HPDE6-E6E7 (cell line): Measurements from ENCODE around the gene ANXA2.
A peak's percentile ranks its signal among the peaks of the same experiment; 100 is the strongest.
"Not testable (repeated sequence)": the region's sequence is repeated elsewhere in the genome, so short reads cannot be mapped to it uniquely, and the experiment has no call there.

ENCODE experiments used
- DNase-seq: peaks from one replicate; pipeline ENCODE4 v3.0.0; 2011; ENCODE audit warnings: missing footprints; ENCODE audit errors: extremely low spot score

Gene ANXA2

DNA sequence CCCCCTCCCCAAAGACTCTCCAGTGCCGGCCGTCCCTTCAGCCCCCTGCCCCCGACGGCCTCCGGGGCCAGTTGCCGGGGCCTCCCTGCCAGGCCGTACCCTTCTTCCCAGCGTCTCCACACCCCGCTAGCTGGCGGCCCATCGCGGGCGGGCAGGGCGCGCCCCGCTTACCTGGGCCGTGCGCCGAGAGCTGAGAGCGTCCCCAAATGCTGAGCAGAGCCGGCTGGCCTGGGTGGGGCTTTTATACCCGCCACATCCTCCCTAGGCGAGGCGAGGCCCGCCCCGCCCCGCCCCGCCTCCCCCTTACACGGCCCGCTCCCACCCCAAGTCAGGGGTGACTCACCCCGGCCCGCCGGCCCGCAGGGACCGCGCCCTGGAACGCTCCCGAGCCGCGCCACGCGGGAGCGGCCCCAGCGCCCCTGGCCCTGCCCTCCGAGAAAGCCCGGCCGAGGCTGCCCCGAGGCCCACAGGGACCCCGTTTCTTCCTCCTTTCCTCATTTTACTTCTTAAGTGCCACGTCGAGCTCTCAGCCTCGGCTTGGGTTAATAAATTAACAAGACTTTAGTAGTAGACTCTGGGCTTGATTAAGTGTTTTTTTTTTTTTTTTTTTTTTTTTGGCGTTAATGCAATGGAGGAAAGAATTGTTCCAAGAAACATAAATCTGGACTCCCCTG is at the start of gene ANXA2:
Gene ANXA2 (minus strand): TSS at position 215 of the 674 bp plus-strand sequence. CDS start 11,911 bp downstream, outside the sequence.
- DNase-seq = peak; percentile 75

DNA sequence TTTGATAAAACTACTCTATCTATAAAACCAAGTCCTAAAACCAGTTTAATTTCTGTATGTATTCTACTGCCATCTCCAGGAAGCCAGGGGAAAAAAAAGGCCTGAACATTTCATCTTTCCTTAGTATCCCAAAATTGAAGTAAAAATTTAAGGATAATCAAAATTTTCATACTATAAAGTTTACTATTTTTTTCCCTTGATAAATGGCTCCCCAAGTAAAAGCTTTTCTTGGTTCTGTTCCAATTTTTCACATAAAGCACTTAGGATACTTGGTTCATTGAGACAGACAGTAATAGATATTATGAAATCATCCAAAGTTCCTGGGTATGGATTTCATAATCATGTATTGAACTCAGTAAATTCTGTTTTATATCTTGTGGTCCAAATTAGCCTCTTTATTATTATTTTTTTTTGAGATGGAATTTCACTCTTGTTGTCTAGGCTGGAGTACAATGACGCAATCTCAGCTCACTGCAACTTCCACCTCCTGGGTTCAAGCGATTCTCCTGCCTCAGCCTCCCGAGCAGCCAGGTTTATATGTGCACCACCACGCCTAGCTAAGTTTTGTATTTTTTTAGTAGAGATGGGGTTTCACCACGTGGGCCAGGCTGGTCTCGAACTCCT is 46.6 kb upstream of the ANXA2 start:
- DNase-seq = peak; percentile 7

DNA sequence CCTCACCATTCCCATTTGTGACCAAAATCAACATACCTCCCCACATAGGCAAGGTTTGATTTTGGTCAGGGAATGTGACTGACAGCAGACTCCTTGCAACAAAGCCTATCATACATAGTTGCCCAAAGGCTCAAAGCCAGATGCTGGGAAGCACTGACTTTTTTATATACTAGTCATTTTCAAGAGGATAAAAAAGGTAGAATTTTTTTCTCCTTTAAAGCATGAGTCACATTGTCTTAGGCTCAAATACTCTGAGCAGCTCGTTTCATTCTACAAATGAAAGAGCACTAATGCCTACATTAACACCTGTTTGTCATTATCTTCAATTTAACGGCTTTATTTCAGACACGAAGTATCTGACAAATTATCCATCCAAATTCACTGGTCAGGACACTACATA is 45.0 kb upstream of the ANXA2 start:
- DNase-seq = no peak

DNA sequence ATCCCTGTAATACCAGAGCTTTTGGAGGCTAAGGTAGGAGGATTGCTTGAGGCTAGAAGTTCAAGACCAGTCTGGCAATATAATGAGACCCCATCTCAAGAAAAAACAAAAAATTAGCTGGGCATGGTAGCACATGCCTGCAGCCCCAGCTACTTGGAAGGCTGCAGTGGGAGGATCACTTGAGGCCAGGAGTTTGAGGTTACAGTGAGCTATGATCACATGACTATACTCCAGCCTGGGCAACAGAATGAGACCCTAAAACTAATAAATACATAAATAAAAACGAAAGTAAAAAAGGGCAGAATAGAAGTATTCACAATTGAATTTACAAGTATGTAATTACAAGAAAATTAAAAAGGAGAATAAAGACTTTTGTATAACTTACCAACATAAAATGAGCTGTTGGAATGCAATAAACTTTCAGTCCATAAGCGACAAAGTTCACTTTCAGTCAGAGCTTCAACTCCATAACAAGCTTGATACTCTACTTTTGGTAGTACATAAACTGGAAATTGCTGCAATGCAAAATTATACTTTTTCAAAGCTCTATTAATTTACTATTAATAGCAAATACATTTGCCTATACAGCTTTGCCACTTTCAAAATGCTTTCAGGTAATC is 44.4 kb upstream of the ANXA2 start:
- DNase-seq = no peak

DNA sequence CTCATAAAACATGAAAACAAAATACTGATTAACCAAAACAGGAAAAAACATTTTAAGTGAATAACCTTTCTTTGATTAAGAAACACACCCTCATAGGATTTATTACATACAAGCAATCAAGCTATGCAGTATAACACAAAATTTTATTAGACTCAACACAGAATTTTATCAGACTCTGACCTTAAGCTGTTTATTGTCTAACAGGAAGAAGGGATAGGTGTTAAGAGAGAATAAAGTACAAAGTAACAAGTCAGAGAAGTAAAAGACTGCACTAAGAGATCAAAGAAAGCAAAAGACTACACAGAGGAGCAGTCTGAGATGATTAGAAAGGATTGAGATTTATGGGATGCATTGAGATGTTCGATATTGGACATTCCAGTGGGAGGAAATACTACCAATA is 43.5 kb upstream of the ANXA2 start:
- no peak for DNase-seq

DNA sequence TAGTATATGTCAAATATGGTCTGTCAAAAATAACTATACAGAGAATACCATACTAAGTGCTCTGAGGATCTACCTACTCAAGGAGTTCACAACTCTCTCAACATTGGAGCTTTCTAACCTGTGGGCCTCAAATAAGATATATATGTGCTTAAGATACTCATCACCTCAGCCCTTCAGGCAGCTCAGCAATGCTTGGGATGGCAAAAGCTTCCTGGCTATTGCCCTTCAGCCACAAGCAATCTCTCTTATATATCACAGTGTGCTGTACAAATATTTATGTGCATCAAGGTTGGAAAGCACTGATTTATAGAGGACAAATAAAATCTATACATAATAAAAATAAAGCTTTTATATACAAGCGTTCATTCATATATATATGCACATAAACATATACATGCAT is 40.9 kb upstream of the ANXA2 start:
- DNase-seq = no peak

DNA sequence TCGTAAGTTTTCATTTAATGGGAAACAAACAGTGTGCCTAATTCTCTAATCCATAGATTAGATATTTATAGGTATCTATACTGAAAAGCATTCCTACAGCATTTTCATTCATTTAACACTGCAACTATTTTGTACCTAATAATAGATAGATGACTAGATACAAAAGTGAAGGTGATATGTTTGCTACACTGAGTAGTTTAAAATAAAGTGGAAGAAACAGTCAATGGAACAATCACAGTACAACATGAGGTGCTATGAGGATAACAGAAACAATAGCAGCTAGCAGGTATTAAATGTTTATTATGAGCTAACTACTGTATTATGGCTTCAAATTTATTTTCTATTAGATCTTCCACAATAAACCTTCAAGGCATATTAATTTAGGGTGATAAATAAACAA is 31.1 kb upstream of the ANXA2 start:
- no peak for DNase-seq

DNA sequence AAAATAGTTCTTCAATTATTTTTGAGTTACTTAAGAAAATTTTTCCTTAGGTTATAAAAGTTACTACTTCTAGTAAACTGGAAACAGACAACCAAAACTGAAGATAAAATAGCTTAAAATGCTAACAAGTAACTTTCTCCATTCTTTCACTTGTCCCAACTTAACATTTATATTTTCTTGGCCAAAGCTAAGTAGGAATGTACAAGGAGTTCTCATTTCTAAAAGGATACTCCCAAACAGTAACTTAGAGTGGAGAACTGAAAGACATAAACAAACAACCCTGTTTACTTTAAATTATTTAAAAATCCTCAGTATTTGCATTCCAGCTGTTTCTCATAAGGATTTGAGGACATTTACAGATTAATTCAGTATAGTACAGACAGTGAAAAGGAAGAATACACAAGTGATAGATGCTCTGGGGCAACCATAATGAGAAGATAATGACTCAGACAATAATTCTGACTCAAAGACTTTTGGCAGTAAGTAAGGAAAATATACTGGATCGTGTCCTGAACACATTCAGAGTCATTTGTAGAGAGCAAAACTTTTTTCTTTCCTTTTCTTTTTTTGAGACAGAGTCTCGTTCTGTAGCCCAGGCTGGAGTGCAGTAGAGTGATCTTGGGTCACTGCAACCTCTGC is 29.2 kb upstream of the ANXA2 start:
- DNase-seq = no peak

DNA sequence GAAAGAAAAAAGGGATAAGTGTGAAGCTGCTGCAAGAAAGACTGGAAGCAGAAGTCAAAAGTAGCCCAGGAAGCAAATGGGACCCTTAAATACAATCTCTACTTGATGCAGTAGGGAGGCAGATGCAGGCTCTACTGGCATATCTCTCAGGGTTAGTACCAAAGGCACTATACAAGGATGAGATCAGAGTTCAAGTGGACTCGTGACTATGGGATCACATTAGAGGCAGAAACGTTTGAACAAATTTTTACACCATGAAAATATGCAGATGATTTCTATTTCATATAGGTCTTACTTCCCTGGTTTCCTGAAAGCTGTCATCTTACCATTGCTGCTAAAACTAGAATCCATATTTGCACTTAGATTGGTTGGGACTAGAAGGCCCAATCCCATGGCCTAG is 27.7 kb upstream of the ANXA2 start:
- DNase-seq = no peak

DNA sequence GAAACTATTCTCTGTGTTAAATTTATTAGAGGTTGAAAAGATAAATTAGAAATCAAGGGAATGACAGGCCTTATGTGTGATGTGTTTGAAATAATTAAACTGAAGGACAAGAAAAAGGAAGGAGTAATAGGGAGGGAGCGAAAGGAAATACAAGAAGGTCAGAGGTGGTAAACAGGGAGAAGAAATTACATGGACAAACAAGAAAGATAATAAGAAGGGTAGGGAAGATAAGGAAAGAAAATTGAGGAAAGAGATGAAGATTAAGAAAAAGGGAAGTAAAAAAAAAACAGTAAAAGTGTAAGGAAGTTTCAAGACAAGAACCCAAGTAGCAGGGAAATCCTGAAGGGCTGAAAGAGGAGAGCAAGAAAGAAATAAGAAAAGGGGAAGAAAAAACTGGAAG is 26.2 kb upstream of the ANXA2 start:
- DNase-seq = no peak

DNA sequence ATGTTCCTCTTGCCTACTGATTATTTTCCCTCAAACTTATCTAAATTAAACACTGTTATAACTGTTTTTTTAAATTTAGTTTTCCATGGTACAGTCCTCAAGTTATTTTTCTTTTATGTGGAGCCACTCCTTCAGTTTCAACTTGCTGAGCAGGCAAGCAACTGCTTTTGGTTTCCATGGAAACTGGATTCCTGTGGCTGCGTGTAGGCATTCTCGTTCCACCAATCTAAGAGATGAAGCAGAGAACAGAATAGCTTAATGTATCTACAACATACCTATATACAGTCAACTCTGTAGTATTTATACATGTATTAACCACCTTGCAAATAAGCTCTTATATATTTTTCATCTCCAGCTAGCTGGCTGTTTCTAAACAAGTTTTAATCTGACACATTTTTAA is 25.8 kb upstream of the ANXA2 start:
- peak; percentile 34 for DNase-seq

DNA sequence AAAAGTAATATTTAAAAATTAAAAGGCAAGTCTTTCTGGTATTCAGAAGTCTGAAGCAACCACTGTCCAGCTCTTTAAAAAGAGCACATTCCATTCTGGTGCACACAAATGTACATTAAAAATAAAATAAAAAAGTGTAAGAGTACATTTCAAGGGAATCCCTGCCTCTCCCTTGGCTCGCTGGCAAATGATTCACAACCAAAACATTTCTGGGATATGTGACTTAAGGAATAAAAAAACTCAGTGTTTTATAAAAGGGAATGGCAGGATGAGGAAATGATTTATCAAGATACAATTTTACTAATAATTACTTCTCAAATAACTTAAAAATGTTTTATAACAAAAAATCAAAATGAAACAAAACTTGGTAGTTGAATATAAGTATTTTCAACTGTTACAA is 23.8 kb upstream of the ANXA2 start:
- no peak for DNase-seq

DNA sequence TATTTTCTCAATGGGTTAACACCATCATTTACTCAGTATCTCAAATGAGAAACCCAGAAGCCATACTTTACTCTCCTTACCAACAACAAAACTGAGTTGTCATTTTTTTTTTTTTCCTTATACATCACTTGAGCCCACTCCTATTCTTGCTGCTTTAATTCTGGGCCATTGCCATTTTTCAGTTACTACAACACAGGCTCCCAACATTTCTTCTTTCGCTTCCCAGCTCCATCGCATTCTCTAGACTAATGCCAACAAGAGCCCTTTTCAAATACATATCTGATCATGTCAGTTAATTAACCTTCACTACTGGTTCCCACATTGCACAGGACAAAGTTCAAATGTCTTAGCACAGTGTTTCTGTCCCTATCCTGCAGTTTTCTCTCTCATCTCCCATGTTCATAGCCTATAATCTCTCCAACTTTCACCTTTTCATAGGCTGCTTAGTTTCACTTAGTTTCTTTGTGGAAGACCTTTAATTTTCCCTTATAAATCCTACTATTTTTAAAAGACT is 22.5 kb upstream of the ANXA2 start:
- DNase-seq = no peak

DNA sequence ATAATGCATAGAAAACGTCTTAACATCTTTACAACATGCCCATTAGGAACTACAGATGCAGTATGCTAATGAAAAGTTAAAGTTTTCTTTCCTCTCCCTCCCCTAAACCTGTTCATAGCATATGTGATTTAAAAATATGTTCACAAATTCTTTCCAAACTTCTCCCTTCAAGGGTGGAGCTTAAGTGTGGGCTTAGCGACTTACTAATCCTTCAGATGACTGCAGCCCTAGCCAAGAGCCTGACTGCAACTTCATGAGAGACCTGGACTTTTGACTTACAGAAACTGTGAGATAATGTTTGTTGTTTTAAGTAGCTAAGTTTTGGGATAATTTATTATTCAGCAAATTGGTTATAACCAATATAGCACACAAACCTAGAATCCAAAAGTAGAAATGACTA is 22.0 kb upstream of the ANXA2 start:
- DNase-seq = no peak

DNA sequence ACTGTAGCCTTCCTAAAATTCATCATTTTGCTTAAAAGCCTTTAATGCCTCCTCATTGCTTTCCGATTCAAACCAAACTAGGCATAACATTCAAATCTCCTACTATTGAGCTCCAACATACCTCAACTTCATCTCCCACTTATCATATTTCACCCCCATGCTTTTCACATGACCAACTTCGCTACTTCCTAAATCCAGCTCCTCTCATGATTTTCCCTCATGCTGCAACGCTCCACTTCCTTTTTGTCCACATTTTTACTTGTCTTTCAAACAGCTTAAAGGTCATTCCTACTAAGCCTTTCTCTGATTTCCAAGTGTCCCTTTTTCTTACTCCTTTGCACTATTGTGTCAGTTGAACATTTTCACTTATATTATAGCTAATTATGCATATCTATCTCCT is 20.3 kb upstream of the ANXA2 start:
- DNase-seq = no peak

DNA sequence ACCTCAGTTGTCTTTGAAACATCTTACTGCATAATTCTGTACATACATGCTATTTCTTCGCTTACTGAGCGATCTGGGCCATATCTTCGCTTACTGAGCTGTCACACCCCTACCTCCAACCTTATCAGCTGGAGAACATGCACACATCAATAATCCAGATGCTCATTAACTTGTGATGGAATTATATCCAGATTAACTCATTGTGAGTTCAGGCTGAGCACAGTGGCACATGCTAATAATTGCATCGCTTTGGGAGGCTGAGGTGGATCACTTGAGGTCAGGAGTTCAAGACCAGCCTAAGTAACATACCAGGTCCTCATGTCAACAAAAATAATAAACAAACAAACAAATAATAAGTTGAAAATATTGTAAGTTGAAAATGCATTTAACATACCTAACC is 19.3 kb upstream of the ANXA2 start:
- no peak for DNase-seq

DNA sequence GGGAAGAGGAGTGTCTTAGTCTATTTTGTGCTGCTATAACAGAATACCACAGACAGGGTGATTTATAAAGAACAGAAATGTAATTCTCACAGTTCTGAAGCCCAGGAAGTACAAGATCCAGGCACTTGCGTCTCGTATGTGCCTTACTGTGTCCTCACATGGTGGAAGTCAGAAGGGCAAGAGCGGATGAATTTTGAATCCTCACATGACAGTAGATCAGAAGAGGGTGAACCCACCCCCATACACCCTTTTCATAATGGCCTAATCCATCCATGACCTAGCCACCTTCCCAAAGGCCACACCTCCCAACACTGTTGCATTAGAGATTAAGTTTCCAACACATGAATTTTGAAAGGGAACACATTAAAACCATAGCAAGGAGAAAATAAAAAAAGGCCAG is 18.7 kb upstream of the ANXA2 start:
- no peak for DNase-seq

DNA sequence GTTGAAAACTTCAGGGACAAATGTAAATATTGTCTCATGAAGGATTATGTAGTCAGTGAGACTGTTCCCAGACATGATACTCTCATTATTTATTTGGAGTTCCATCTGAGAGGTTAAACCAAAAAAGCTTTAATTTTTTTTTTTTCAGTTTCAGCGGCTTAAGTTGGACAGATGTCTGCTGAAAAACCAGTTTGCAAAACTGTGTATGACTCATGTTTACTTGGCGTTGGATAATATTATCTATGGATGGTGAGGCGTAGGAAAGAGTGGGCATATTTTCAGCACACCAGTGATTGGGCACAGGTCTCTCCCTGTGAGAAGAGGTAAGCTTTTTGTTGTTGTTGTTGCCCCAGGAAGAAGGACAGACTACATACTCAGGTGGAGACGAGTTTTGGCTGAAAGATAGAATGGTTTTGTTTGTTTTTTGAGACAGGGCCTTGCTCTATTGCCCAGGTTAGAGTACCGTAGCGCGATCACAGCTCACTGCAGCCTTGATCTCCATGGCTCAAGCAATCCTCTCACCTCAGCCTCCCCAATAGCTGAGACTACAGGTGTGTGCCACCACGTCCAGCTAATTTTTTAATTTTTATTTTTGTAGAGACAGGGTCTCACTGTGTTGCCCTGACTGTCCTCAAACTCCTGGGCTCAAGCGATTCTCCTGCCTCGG is 16.4 kb upstream of the ANXA2 start:
- DNase-seq = peak; percentile 51

DNA sequence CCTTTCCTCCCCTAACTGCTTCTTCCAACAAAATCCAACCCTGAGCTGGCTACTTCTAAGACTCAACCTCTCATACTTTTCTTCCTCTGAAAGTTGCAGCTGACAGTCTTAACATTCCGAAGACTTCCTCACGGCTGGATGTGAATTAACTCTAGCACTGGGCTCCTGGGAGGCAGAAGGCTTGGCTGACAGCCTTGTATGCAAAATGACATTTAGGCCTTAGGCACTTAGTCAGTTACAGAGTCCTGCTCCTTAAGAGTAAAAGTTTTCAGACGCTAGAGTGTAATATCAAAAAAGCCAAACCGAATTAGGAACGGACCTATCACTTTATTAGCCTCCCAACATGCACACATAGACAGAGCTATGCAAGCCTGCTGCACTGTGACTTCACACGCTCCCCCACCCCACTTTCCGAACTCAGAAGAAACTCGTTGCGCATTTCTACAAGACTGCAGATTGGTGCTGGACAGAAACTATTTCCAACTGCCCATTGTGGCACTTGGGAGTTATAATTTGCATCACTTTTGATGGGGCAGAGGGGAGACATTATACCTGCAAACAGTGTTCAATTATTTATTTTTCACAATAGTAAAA is 15.5 kb upstream of the ANXA2 start:
- DNase-seq = no peak

DNA sequence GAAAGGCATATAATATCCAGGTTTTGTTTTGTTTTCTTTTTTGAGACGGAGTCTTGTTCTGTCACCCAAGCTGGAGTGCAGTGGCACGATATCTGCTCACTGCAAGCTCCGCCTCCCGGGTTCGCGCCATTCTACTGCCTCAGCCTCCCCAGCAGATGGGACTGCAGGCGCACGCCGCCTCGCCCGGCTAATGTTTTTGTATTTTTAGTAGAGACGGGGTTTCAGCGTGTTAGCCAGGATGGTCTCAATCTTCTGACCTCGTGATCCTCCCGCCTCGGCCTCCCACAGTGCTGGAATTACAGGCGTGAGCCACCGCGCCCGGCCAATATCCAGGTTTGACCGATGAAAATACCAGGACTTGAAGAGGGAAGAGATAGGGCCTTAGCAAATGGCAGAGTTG is 15.0 kb upstream of the ANXA2 start:
- DNase-seq = not testable (repeated sequence)

DNA sequence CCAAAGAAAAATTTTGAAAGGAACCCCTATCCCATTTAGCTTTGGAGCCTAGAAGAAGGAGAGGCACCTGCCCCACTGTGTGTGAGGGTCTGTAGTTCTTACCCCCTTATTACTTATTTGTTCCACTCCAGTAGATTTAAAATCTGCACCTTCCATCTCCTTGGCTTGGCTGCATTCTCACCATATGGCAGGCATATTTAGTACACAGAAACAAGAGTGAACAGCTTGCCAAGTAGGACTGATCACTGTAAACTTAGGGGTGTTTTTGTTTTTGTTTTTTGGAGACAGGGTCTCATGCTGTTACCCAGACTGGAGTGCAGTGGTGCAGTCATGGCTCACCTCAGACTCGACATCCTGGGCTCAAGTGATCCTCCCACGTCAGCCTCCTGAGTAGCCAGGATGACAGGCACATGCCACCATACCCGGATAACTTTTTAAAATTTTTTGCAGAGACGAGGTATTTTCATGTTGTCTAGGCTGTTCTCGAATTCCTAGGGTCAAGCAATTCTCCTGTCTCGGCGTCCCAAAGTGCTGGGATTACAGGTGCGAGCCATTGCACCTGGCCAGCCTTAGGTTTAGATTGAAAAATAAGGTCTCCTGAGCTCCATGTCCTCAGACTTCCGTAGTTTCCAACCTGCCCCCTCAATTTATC is 14.1 kb upstream of the ANXA2 start:
- DNase-seq = no peak
